Measurements from ENCODE around the gene SIPA1L3.

DNA sequence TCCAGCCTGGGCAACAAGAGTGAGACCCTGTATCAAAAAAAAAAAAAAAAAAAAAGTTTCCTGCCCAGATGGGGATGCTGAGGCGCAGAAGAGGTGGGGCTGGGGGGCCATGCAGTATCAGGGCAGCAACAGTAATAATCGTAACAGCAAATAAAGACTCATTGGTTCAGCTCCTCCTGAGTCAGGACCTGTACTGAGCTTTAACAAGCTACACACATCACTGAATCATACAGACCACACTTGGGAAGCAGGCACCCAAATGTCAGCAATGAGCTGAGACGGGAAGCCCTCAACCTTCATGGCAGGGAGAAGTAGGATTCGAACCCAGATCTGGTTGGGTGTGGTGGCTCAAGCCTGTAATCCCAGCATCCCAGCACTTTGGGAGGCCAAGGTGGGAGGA is 327.6 kb downstream of the SIPA1L3 start:
- TF ChIP-seq, protein P1, sequence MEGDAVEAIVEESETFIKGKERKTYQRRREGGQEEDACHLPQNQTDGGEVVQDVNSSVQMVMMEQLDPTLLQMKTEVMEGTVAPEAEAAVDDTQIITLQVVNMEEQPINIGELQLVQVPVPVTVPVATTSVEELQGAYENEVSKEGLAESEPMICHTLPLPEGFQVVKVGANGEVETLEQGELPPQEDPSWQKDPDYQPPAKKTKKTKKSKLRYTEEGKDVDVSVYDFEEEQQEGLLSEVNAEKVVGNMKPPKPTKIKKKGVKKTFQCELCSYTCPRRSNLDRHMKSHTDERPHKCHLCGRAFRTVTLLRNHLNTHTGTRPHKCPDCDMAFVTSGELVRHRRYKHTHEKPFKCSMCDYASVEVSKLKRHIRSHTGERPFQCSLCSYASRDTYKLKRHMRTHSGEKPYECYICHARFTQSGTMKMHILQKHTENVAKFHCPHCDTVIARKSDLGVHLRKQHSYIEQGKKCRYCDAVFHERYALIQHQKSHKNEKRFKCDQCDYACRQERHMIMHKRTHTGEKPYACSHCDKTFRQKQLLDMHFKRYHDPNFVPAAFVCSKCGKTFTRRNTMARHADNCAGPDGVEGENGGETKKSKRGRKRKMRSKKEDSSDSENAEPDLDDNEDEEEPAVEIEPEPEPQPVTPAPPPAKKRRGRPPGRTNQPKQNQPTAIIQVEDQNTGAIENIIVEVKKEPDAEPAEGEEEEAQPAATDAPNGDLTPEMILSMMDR (IDR thresholded peaks at IDR 0.05): no peak
- TF ChIP-seq POLR2A (IDR thresholded peaks at IDR 0.05): no peak

All from adrenal gland (tissue), 5 donors.